ENCODE measurements around the gene SPRTN. TPM values are rescaled to one million over a fixed set of nuclear protein-coding genes. Genes with fewer than 3 reads are reported as not detected.

SPRTN gene
- total RNA-seq, 1 donor from 2014 or later: 18.9 TPM

Other genes with a start within 250 kb of the SPRTN start
- not detected in 2 replicates for gene TRIM67, start 176.2 kb upstream of the SPRTN start, total RNA-seq
- 41.9 and 42.1 TPM in 2 replicates for gene GNPAT, start 97.1 kb upstream of the SPRTN start, total RNA-seq
- 22.6 and 23.5 TPM in 2 replicates for gene EXOC8, start 441 bp upstream of the SPRTN start, total RNA-seq
- gene EGLN1, start 84.0 kb downstream of the SPRTN start, total RNA-seq: 18.2 and 20.8 TPM in 2 replicates
- gene TSNAX, start 190.4 kb downstream of the SPRTN start, total RNA-seq: 36.9 and 39.2 TPM in 2 replicates

Data from T-helper 1 cell treated with Interleukin-12 subunit alpha and Interleukin-12 subunit beta and Interleukin-4 antibody, amounts not matched to agents 30 ng/mL and 1 ng/mL, for 36 hours (primary cell).